ENCODE measurements around the gene RNF167.

The RNF167 gene

DNA sequence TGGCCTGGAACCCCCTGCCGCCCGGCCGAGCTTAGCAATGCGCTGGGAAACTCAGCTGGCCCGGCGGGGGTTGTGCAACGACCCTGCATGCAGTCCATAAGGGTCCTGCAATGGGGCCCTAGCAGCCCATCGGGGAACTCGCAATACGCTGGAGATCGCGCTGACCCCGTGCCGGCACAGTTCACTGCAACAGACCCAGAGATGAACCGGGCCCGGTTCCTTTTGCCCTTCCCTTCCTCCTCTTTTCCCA lies 597 bp upstream of the RNF167 start:
- Histone ChIP-seq H3K4me2 (ENCODE audit: low read depth, low read length, poor library complexity, severe bottlenecking) (peak overlapping the region; percentile 98), H2AFZ (ENCODE audit: low read length) (peak overlapping the region; percentile 67), H3K9ac (ENCODE audit: low read depth, low read length, poor library complexity, severe bottlenecking) (peak overlapping the region; percentile 99), H3K79me2 (ENCODE audit: insufficient read depth, low read length) (peaks cover 73% of the 10 kb centered on the region), H3K36me3 (ENCODE audit: insufficient read depth, low read length) (peaks cover 18% of the 10 kb centered on the region; the same call in 1 of the 2 replicates), H3K9me3 (ENCODE audit: insufficient read depth, low read depth, low read length) (no peaks in the 10 kb centered on the region), H3K9me2 (replicated peaks; ENCODE audit: low read depth, low read length) (no peaks in the 10 kb centered on the region), H3F3A (ENCODE audit: low read depth) (peaks cover 19% of the 10 kb centered on the region), H3K4me3 (ENCODE audit: low read length, poor library complexity, severe bottlenecking) (peak overlapping the region; percentile 90), H4K20me1 (ENCODE audit: insufficient read depth, low read length, poor library complexity, severe bottlenecking) (peaks cover 41% of the 10 kb centered on the region), H3K27me3 (ENCODE audit: insufficient read depth, low read length, poor library complexity, severe bottlenecking) (no peaks in the 10 kb centered on the region), H3K4me1 (ENCODE audit: insufficient read depth, low read length, poor library complexity, severe bottlenecking) (peaks cover 70% of the 10 kb centered on the region)
- no peak for TF ChIP-seq CTCF (conservative IDR thresholded peaks at IDR 0.05; ENCODE audit: low read length)
- no peak for TF ChIP-seq EZH2phosphoT487 (IDR thresholded peaks at IDR 0.05; ENCODE audit: borderline replicate concordance)

DNA sequence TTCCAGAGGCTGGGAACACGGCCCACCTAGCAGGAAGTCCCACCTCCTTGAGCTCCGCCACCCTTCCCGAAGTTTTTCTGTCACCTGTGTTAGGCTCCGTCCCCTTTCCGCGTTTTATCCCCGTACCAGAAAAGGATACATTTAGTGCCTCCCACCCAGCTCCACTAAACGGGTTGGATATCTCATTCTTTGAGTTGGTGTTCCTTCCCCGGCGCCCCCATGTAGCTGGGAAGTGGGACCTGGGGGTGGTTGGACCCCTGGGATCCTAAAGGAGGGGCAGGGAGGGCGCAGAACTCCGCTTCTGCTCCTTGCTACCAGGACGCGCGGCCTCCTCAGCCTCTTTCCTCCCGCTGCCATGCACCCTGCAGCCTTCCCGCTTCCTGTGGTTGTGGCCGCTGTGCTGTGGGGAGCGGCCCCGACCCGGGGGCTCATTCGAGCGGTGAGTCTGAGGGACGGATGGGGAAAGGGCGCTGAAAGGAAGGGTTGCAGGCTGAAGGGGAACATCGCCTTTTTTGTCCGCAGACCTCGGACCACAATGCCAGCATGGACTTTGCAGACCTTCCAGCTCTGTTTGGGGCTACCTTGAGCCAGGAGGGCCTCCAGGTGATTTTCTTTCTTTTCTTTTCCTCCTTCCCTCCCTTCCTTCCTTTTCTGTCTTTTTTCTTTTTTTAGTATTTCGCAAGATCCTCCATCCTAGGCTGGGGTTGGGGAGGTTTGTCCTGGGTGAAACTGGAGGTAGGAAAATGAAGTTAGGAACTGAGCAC lies 669 bp downstream of the RNF167 start:
- no peaks in the 10 kb centered on the region for H3K27me3 ChIP-seq (ENCODE audit: insufficient read depth, low read length, poor library complexity, severe bottlenecking)
- no peaks in the 10 kb centered on the region for H3K9me3 ChIP-seq (ENCODE audit: insufficient read depth, low read depth, low read length)
- TF ChIP-seq CTCF (conservative IDR thresholded peaks at IDR 0.05; ENCODE audit: low read length) (no peak), EZH2phosphoT487 (IDR thresholded peaks at IDR 0.05; ENCODE audit: borderline replicate concordance) (no peak)
- H3K79me2 ChIP-seq (ENCODE audit: insufficient read depth, low read length), result peaks cover 85% of the 10 kb centered on the region
- peaks cover 29% of the 10 kb centered on the region for H3F3A ChIP-seq (ENCODE audit: low read depth)
- peaks cover 31% of the 10 kb centered on the region for H3K36me3 ChIP-seq (ENCODE audit: insufficient read depth, low read length)
- H3K9ac ChIP-seq (ENCODE audit: low read depth, low read length, poor library complexity, severe bottlenecking), result peak overlapping the region; percentile 99
- H3K9me2 ChIP-seq (replicated peaks; ENCODE audit: low read depth, low read length), result no peaks in the 10 kb centered on the region
- peaks cover 54% of the 10 kb centered on the region for H4K20me1 ChIP-seq (ENCODE audit: insufficient read depth, low read length, poor library complexity, severe bottlenecking)
- H3K4me1 ChIP-seq (ENCODE audit: insufficient read depth, low read length, poor library complexity, severe bottlenecking), result peaks cover 77% of the 10 kb centered on the region
- H3K4me3 ChIP-seq (ENCODE audit: low read length, poor library complexity, severe bottlenecking), result peak overlapping the region; percentile 90
- peak overlapping the region; percentile 96 for H3K4me2 ChIP-seq (ENCODE audit: low read depth, low read length, poor library complexity, severe bottlenecking)
- peak overlapping the region; percentile 61; the same call in 1 of the 2 replicates for H2AFZ ChIP-seq (ENCODE audit: low read length)

GRCh38 chr17:4941319-4941610 lies 1.2 kb downstream of the RNF167 start:
- H3K9me3 ChIP-seq (ENCODE audit: insufficient read depth, low read depth, low read length), result no peaks in the 10 kb centered on the region
- TF ChIP-seq CTCF (conservative IDR thresholded peaks at IDR 0.05; ENCODE audit: low read length), result no peak
- no peak for TF ChIP-seq EZH2phosphoT487 (IDR thresholded peaks at IDR 0.05; ENCODE audit: borderline replicate concordance)
- peaks cover 34% of the 10 kb centered on the region for H3K36me3 ChIP-seq (ENCODE audit: insufficient read depth, low read length)
- no peaks in the 10 kb centered on the region for H3K27me3 ChIP-seq (ENCODE audit: insufficient read depth, low read length, poor library complexity, severe bottlenecking)
- peak overlapping the region; percentile 96 for H3K4me2 ChIP-seq (ENCODE audit: low read depth, low read length, poor library complexity, severe bottlenecking)
- peak overlapping the region; percentile 99 for H3K9ac ChIP-seq (ENCODE audit: low read depth, low read length, poor library complexity, severe bottlenecking)
- no peaks in the 10 kb centered on the region for H3K9me2 ChIP-seq (replicated peaks; ENCODE audit: low read depth, low read length)
- H2AFZ ChIP-seq (ENCODE audit: low read length), result no peak overlapping the region
- peaks cover 31% of the 10 kb centered on the region for H3F3A ChIP-seq (ENCODE audit: low read depth)
- peak overlapping the region; percentile 90 for H3K4me3 ChIP-seq (ENCODE audit: low read length, poor library complexity, severe bottlenecking)
- H3K4me1 ChIP-seq (ENCODE audit: insufficient read depth, low read length, poor library complexity, severe bottlenecking), result peaks cover 72% of the 10 kb centered on the region
- H3K79me2 ChIP-seq (ENCODE audit: insufficient read depth, low read length), result peaks cover 87% of the 10 kb centered on the region
- H4K20me1 ChIP-seq (ENCODE audit: insufficient read depth, low read length, poor library complexity, severe bottlenecking), result peaks cover 59% of the 10 kb centered on the region

Measured in Loucy (cell line).